Measurements from ENCODE around the gene DNAAF3. TPM values are rescaled to one million over a fixed set of nuclear protein-coding genes. Genes with fewer than 3 reads are reported as not detected.
A peak's percentile ranks its signal among the peaks of the same experiment; 100 is the strongest.

Gene DNAAF3
- total RNA-seq, 1 donor from 2014 or later: 2.2 TPM

GRCh38 chr19:55165952-55166529, 372 bp downstream of the DNAAF3 start:
- peaks cover 5% of the 10 kb centered on the region for H3K27me3 Mint-ChIP-seq (ENCODE audit: unreplicated experiment)
- H3K4me1 Mint-ChIP-seq (ENCODE audit: unreplicated experiment): peaks cover 5% of the 10 kb centered on the region
- DNase-seq (ENCODE audit: low spot score): peak; percentile 84
- peak overlapping the region; percentile 96 for H3K4me3 Mint-ChIP-seq (ENCODE audit: unreplicated experiment)
- peak overlapping the region; percentile 91 for H3K27ac Mint-ChIP-seq (ENCODE audit: unreplicated experiment)
- TF ChIP-seq CTCF (IDR thresholded peaks at IDR 0.05; ENCODE audit: unreplicated experiment): peak; percentile 27
- no peaks in the 10 kb centered on the region for H3K9me3 Mint-ChIP-seq (ENCODE audit: unreplicated experiment)
- H3K36me3 Mint-ChIP-seq (ENCODE audit: low read depth, unreplicated experiment): no peaks in the 10 kb centered on the region

GRCh38 chr19:55161571-55162322, 4.7 kb downstream of the DNAAF3 start:
- TF ChIP-seq CTCF (IDR thresholded peaks at IDR 0.05; ENCODE audit: unreplicated experiment): no peak
- H3K4me1 Mint-ChIP-seq (ENCODE audit: unreplicated experiment): peaks cover 1% of the 10 kb centered on the region
- peaks cover 6% of the 10 kb centered on the region for H3K27me3 Mint-ChIP-seq (ENCODE audit: unreplicated experiment)
- H3K27ac Mint-ChIP-seq (ENCODE audit: unreplicated experiment): no peak overlapping the region
- H3K36me3 Mint-ChIP-seq (ENCODE audit: low read depth, unreplicated experiment): no peaks in the 10 kb centered on the region
- no peaks in the 10 kb centered on the region for H3K9me3 Mint-ChIP-seq (ENCODE audit: unreplicated experiment)
- no peak overlapping the region for H3K4me3 Mint-ChIP-seq (ENCODE audit: unreplicated experiment)
- DNase-seq (ENCODE audit: low spot score): no peak

- no peak for TF ChIP-seq CTCF (IDR thresholded peaks at IDR 0.05; ENCODE audit: unreplicated experiment)
- H3K36me3 Mint-ChIP-seq (ENCODE audit: low read depth, unreplicated experiment): no peaks in the 10 kb centered on the region
- H3K4me3 Mint-ChIP-seq (ENCODE audit: unreplicated experiment): no peak overlapping the region
- H3K27ac Mint-ChIP-seq (ENCODE audit: unreplicated experiment): no peak overlapping the region
- H3K9me3 Mint-ChIP-seq (ENCODE audit: unreplicated experiment): no peaks in the 10 kb centered on the region
- DNase-seq (ENCODE audit: low spot score): no peak
- peaks cover 11% of the 10 kb centered on the region for H3K27me3 Mint-ChIP-seq (ENCODE audit: unreplicated experiment)
- H3K4me1 Mint-ChIP-seq (ENCODE audit: unreplicated experiment): no peaks in the 10 kb centered on the region
Observed at GRCh38 chr19:55160986-55161365, 5.4 kb downstream of the DNAAF3 start.

GRCh38 chr19:55160128-55160985, 6.1 kb downstream of the DNAAF3 start:
- H3K4me1 Mint-ChIP-seq (ENCODE audit: unreplicated experiment): no peaks in the 10 kb centered on the region
- H3K4me3 Mint-ChIP-seq (ENCODE audit: unreplicated experiment): peak overlapping the region; percentile 37
- DNase-seq (ENCODE audit: low spot score): peak; percentile 95
- no peaks in the 10 kb centered on the region for H3K36me3 Mint-ChIP-seq (ENCODE audit: low read depth, unreplicated experiment)
- no peak overlapping the region for H3K27ac Mint-ChIP-seq (ENCODE audit: unreplicated experiment)
- peak; percentile 85 for TF ChIP-seq CTCF (IDR thresholded peaks at IDR 0.05; ENCODE audit: unreplicated experiment)
- H3K9me3 Mint-ChIP-seq (ENCODE audit: unreplicated experiment): no peaks in the 10 kb centered on the region
- H3K27me3 Mint-ChIP-seq (ENCODE audit: unreplicated experiment): peaks cover 10% of the 10 kb centered on the region
